H9 (cell line): ENCODE results near the gene SNRPD3. TPM values are rescaled to one million over a fixed set of nuclear protein-coding genes. Genes with fewer than 3 reads are reported as not detected.

ENCODE experiments used
- DNase-seq: peaks from one replicate; pipeline ENCODE4 v3.0.0-alpha.2; 2017
- H2AFZ ChIP-seq: one replicate; pipeline ENCODE4 v1.6.1; 2013; ENCODE audit warnings: mild to moderate bottlenecking, low read length, control low read depth, moderate library complexity
- H2AK5ac ChIP-seq: 2 replicates; pipeline ENCODE4 v1.6.1; 2013; ENCODE audit warnings: low read length, control low read depth, mixed read lengths; ENCODE audit not compliant: insufficient read length
- H2BK120ac ChIP-seq: one replicate; pipeline ENCODE4 v1.6.1; 2013; ENCODE audit warnings: low read depth, mild to moderate bottlenecking, low read length, control low read depth, inconsistent platforms; ENCODE audit not compliant: poor library complexity, severe bottlenecking
- H2BK12ac ChIP-seq: 2 replicates; pipeline ENCODE4 v1.6.1; 2013; ENCODE audit warnings: low read length, control low read depth, mixed read lengths, low read depth; ENCODE audit not compliant: insufficient read length
- H2BK15ac ChIP-seq: 2 replicates; pipeline ENCODE4 v1.6.1; 2013; ENCODE audit warnings: low read depth, low read length, control low read depth
- H2BK20ac ChIP-seq: one replicate; pipeline ENCODE4 v1.6.1; 2013; ENCODE audit warnings: low read depth, mild to moderate bottlenecking, low read length, control low read depth, inconsistent platforms; ENCODE audit not compliant: poor library complexity, severe bottlenecking
- H2BK5ac ChIP-seq: 2 replicates; pipeline ENCODE4 v1.6.1; 2013; ENCODE audit warnings: low read length, control low read depth, mixed read lengths; ENCODE audit not compliant: insufficient read length
- H3K14ac ChIP-seq: 2 replicates; pipeline ENCODE4 v1.6.1; 2013; ENCODE audit warnings: low read length, control low read depth; ENCODE audit not compliant: insufficient read depth
- H3K18ac ChIP-seq: 2 replicates; pipeline ENCODE4 v1.6.1; 2013; ENCODE audit warnings: low read depth, mild to moderate bottlenecking, mixed read lengths, low read length, control low read depth; ENCODE audit not compliant: insufficient read length
- H3K23ac ChIP-seq: 2 replicates; pipeline ENCODE4 v1.6.1; 2013; ENCODE audit warnings: low read length, control low read depth, mixed read lengths, low read depth; ENCODE audit not compliant: insufficient read length
- H3K23me2 ChIP-seq: 2 replicates; pipeline ENCODE4 v1.6.1; 2013; ENCODE audit warnings: low read depth, mild to moderate bottlenecking, mixed read lengths, low read length, control low read depth; ENCODE audit not compliant: insufficient read length, poor library complexity, severe bottlenecking
- H3K27ac ChIP-seq: 2 replicates; pipeline ENCODE4 v1.5.1; 2013; ENCODE audit warnings: low read length, control low read depth, mixed read lengths, low read depth; ENCODE audit not compliant: insufficient read length
- H3K27me3 ChIP-seq: 2 replicates; pipeline ENCODE4 v1.6.1; 2013; ENCODE audit warnings: low read length, control low read depth, inconsistent platforms; ENCODE audit not compliant: insufficient read depth
- H3K4ac ChIP-seq: 2 replicates; pipeline ENCODE4 v1.6.1; 2013; ENCODE audit warnings: low read depth, mild to moderate bottlenecking, control low read depth, inconsistent platforms, low read length, moderate library complexity
- H3K4me1 ChIP-seq: 2 replicates; pipeline ENCODE4 v1.6.1; 2013; ENCODE audit warnings: low read length, control low read depth, inconsistent platforms; ENCODE audit not compliant: insufficient read depth
- H3K4me2 ChIP-seq: 2 replicates; pipeline ENCODE4 v1.6.1; 2013; ENCODE audit warnings: low read length, control low read depth, mixed read lengths; ENCODE audit not compliant: insufficient read length, insufficient read depth
- H3K56ac ChIP-seq: 2 replicates; pipeline ENCODE4 v1.6.1; 2013; ENCODE audit warnings: low read depth, mild to moderate bottlenecking, mixed read lengths, low read length, control low read depth; ENCODE audit not compliant: insufficient read length
- H3K79me1 ChIP-seq: 2 replicates; pipeline ENCODE4 v1.6.1; 2013; ENCODE audit warnings: low read depth, mild to moderate bottlenecking, moderate library complexity, low read length, control low read depth, inconsistent platforms; ENCODE audit not compliant: insufficient read depth, poor library complexity, severe bottlenecking
- H3K79me2 ChIP-seq: 2 replicates; pipeline ENCODE4 v1.6.1; 2013; ENCODE audit warnings: low read length, control low read depth, inconsistent platforms; ENCODE audit not compliant: insufficient read depth
- H3K9ac ChIP-seq: 2 replicates; pipeline ENCODE4 v1.6.1; 2013; ENCODE audit warnings: low read length, control low read depth, mixed read lengths; ENCODE audit not compliant: insufficient read length; ENCODE audit errors: extremely low read depth
- H3K9me3 ChIP-seq: one replicate; pipeline ENCODE4 v1.6.1; 2013; ENCODE audit warnings: low read depth, low read length, inconsistent platforms; ENCODE audit not compliant: control insufficient read depth
- H3T11ph ChIP-seq: one replicate; pipeline ENCODE4 v1.6.1; 2013; ENCODE audit warnings: mild to moderate bottlenecking, low read length, control low read depth, inconsistent platforms
- H4K20me1 ChIP-seq: one replicate; pipeline ENCODE4 v1.6.1; 2013; ENCODE audit not compliant: control insufficient read depth, insufficient read length, insufficient read depth
- H4K5ac ChIP-seq: 2 replicates; pipeline ENCODE4 v1.6.1; 2013; ENCODE audit warnings: low read depth, mild to moderate bottlenecking, mixed read lengths, low read length, control low read depth; ENCODE audit not compliant: insufficient read length
- H4K8ac ChIP-seq: replicated peaks from 2 replicates; pipeline ENCODE4 v1.6.1; 2013; ENCODE audit warnings: low read length, control low read depth, mixed read lengths, low read depth; ENCODE audit not compliant: insufficient read length
- H4K91ac ChIP-seq: 2 replicates; pipeline ENCODE4 v1.6.1; 2013; ENCODE audit warnings: low read depth, mild to moderate bottlenecking, moderate library complexity, mixed read lengths, low read length, control low read depth; ENCODE audit not compliant: insufficient read length
- H3K27ac Mint-ChIP-seq, 3 experiments: 2 replicates in 2 of 3; 3 replicates in 1 of 3; pipeline ENCODE4 v1.8.0; 2020 to 2021; ENCODE audit warnings: mixed read lengths in 3 of 3, mild to moderate bottlenecking in 1 of 3, moderate library complexity in 1 of 3
- H3K27me3 Mint-ChIP-seq: 2 replicates; pipeline ENCODE4 v1.8.0; 2021; ENCODE audit warnings: low read depth, mild to moderate bottlenecking, moderate library complexity, mixed read lengths
- H3K36me3 Mint-ChIP-seq, 3 experiments: 2 replicates in 2 of 3; 3 replicates in 1 of 3; pipeline ENCODE4 v1.8.0; 2020 to 2021; ENCODE audit warnings: low read depth in 3 of 3, mixed read lengths in 3 of 3; ENCODE audit not compliant: insufficient read depth in 1 of 3
- H3K4me1 Mint-ChIP-seq, 2 experiments: 2 replicates each; pipeline ENCODE4 v1.8.0; 2020; ENCODE audit warnings: mixed read lengths in 2 of 2
- H3K4me3 Mint-ChIP-seq, 2 experiments: 2 replicates in 1 of 2; 3 replicates in 1 of 2; pipeline ENCODE4 v1.8.0; 2020 to 2021; ENCODE audit warnings: mild to moderate bottlenecking in 2 of 2, mixed read lengths in 2 of 2, moderate library complexity in 1 of 2
- H3K9me3 Mint-ChIP-seq, 2 experiments: 2 replicates in 1 of 2; 3 replicates in 1 of 2; pipeline ENCODE4 v1.8.0; 2020; ENCODE audit warnings: mild to moderate bottlenecking in 2 of 2, mixed read lengths in 2 of 2, moderate library complexity in 1 of 2
- WGBS: extraction: QIAGEN DNeasy Blood & Tissue Kit; methylation state at CpG from one replicate; pipeline ENCODE4 v1.1.7; 2013; ENCODE audit warnings: missing lambda C conversion rate, low lambda C conversion rate, mixed read lengths; ENCODE audit not compliant: insufficient read length; ENCODE audit errors: extremely low coverage; 5-methylcytosine and 5-hydroxymethylcytosine counted together
- total RNA-seq: library from RNA; stranded (reverse); gene quantifications from 2 replicates; pipeline ENCODE4 v1.2.1, GENCODE V29; 2021
- TF ChIP-seq, protein P1 (sequence below): fragments of 200-600 bp; sonication (generic); conservative IDR thresholded peaks from 3 replicates; pipeline ENCODE4 v1.8.0; 2021; ENCODE audit warnings: antibody characterized with exemption, mild to moderate bottlenecking

The SNRPD3 gene
- total RNA-seq, 1 experiment from 2014 or later: 212 TPM

DNA sequence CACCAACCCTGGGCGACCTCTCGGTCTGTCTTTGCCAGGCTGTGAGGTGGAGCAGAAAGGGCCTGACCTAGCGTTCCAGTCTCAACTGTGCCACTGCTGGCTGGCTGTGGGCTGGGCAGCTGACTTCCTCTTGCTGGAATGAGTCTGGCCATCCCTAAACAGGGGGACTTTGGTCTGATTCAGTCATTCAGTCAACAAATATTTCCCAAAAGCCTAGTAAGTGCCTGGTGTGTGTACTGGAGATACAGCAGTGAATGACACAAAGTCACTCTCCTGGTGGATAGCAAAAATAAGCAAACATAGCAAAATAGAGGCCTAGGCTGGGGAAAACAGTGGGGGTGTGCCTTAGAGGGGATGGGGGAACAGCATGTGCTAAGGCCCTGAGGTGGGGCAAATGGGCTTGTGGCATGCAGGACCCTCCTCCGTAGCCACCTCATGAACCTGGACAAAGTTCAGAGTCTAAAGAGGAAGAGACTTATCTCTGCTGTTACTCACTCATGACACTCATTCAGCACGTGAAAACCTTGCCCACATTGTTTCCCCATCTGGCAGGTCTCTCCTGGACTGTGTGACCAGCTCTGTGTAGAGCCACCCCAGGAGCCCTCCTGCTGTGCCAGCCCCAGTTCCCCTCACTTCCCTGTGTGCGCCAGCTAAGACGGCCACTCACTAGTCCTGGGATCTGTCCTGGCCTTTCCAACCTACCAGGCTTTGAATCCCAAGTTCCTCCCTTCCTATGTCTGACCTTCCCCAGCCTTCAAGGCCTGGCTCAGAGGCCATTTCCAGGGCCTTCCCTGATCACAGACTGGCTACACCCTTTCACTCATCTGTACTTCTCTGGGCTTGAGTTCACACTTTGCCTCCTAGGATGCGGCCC lies 5.5 kb upstream of the SNRPD3 start:
- Histone ChIP-seq H2BK15ac (no peak overlapping the region), H2AFZ (no peak overlapping the region), H3K27me3 (no peaks in the 10 kb centered on the region), H3K18ac (no peak overlapping the region), H3K4ac (no peak overlapping the region), H3K79me1 (peaks cover 7% of the 10 kb centered on the region), H3K14ac (no peak overlapping the region), H4K5ac (no peak overlapping the region), H3K23me2 (peaks cover 6% of the 10 kb centered on the region), H3K79me2 (peaks cover 12% of the 10 kb centered on the region; the same call in 1 of the 2 replicates), H3K4me1 (no peaks in the 10 kb centered on the region; the same call in 1 of the 2 replicates), H2AK5ac (no peak overlapping the region), H3K4me2 (no peak overlapping the region), H3K23ac (no peak overlapping the region), H2BK12ac (no peak overlapping the region), H4K20me1 (no peaks in the 10 kb centered on the region), H4K8ac (no peak overlapping the region), H3K9ac (no peak overlapping the region), H2BK120ac (no peak overlapping the region), H2BK5ac (no peak overlapping the region), H2BK20ac (no peak overlapping the region), H3K9me3 (no peaks in the 10 kb centered on the region), H3K56ac (no peak overlapping the region), H4K91ac (no peak overlapping the region), H3K27ac (no peak overlapping the region), H3T11ph (no peak overlapping the region)
- no peaks in the 10 kb centered on the region; a peak in 1 of 5 replicates for H3K9me3 Mint-ChIP-seq
- TF ChIP-seq, protein P1, sequence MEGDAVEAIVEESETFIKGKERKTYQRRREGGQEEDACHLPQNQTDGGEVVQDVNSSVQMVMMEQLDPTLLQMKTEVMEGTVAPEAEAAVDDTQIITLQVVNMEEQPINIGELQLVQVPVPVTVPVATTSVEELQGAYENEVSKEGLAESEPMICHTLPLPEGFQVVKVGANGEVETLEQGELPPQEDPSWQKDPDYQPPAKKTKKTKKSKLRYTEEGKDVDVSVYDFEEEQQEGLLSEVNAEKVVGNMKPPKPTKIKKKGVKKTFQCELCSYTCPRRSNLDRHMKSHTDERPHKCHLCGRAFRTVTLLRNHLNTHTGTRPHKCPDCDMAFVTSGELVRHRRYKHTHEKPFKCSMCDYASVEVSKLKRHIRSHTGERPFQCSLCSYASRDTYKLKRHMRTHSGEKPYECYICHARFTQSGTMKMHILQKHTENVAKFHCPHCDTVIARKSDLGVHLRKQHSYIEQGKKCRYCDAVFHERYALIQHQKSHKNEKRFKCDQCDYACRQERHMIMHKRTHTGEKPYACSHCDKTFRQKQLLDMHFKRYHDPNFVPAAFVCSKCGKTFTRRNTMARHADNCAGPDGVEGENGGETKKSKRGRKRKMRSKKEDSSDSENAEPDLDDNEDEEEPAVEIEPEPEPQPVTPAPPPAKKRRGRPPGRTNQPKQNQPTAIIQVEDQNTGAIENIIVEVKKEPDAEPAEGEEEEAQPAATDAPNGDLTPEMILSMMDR: no peak
- no peaks in the 10 kb centered on the region for H3K27me3 Mint-ChIP-seq
- peaks cover 8 to 39% (median 34%) of the 10 kb centered on the region in 3 experiments; a peak in 6 of 7 replicates for H3K36me3 Mint-ChIP-seq
- H3K4me3 Mint-ChIP-seq: no peak overlapping the region
- peaks cover 20 to 21% of the 10 kb centered on the region in 2 experiments for H3K4me1 Mint-ChIP-seq
- no CpG with 5 or more reads among the region's 8 CpGs for WGBS
- no peak for DNase-seq
- H3K27ac Mint-ChIP-seq: peak overlapping the region in 2 of 3 experiments; percentile 71 to 78; a peak in 3 of 7 replicates
